Measurements from ENCODE around the gene NAALAD2.
"Not testable (repeated sequence)": the region's sequence is repeated elsewhere in the genome, so short reads cannot be mapped to it uniquely, and the experiment has no call there.

Gene NAALAD2

DNA sequence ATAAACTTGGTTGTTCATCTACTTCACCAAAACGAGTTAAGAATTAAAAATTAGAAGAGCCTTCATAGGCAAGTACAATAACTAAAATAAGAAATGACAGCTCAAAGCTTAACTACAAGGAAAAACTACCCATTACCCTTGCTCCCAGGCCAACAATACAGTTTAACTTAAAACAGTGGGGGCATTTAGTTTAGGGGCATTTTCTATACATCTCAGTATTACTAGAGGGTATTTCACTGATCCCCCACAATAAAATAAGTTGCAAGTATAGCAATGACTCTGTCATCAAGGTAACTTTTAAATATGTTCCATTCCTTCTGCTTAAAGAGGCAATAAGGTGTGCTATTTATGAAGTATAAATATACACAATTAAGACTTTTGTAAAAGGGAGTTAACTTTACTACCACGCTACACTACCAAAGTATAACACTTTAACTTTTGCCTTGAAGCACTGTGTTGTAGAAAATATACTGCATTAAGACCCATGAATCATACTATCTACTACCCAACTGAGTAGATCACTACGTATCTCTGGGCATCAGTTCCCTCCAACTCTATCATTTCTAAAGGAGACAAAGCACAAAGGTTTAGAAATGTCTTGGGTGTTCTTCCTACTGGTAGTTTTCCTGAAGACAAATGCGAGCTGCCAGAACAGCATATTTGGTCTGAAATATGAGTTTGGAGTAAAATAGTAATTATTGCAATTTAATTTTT is 58.6 kb downstream of the NAALAD2 start:
- no peak for DNase-seq (ENCODE audit: low spot score)

DNA sequence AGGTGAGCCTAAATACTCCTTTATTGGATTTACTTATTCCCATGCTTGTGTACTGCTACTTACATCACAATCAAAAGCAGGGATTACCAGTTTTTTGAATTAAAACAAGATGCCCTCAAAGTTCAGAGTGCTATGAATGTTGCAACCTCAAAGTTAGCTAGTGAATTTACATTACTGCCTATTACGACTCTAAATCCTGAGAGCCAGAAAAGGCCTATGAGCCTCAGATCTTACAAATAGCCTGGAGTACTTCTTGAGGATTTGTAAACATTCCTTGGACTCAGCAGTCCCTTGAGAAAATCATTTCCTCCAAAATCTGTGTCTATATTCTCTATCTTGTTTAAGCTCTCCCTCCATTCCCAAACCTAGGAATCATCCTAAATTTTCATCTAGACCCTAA is 62.9 kb downstream of the NAALAD2 start:
- no peak for DNase-seq (ENCODE audit: low spot score)

GRCh38 chr11:90202342-90202741 is 67.9 kb downstream of the NAALAD2 start:
- DNase-seq (ENCODE audit: low spot score): no peak

- DNase-seq (ENCODE audit: low spot score): no peak
Observed at GRCh38 chr11:90204407-90204806, 69.9 kb downstream of the NAALAD2 start.

DNA sequence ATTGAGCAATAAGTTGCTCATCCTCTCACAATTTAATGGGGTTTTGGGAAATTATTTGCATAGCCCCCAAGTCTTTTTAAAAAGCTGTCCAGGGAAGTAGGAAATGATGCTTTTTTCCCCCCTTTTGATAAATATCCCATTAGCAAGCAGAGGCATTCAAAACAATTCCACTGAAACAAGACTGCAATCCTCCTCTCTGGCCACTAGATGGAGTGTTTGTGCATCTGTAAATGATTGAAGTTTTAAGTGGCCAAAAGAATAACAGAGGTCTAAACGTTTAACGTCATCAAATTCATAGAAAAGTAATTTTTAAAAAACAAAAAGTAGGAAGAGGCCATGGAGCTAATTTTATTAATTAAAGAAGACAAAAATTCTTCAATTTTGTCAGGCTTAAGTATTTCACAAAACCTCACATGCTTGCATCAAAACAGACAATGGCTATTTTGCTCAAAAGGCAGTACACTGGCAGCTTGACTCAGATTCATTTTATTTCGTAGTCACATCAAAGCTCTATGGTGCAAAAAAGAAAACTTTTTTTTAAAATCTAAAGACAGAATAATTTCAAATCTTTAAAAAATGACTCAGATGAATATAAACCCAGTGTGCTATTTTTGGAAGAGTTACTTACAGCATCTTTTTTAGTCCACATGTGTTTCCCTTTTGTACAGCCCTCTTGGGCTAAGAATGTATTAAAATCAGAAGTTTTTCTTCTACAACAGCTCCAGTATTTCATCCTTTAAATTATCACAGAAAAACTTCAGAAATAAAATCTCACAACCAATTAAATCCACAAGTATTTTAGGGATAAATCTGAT is 70.6 kb downstream of the NAALAD2 start:
- DNase-seq (ENCODE audit: low spot score): peak; percentile 53

DNA sequence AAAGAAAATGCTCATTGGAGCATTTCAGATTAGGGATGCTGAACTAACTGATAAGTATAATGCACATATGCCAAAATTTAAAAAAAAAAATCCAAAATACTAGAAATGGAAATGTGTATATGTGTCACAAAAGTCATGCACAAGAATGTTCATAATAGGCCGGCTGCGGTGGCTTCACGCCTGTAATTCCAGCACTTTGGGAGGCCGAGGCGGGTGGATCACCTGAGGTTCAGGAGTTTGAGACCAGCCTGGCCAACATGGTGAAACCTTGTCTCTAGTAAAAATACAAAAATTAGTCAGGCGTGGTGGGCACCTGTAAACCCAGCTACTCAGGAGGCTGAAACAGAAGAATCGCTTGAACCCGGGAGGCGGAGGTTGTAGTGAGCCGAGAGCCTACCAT is 73.5 kb downstream of the NAALAD2 start:
- DNase-seq (ENCODE audit: low spot score): not testable (repeated sequence)

GRCh38 chr11:90208857-90209256 is 74.4 kb downstream of the NAALAD2 start:
- no peak for DNase-seq (ENCODE audit: low spot score)

DNA sequence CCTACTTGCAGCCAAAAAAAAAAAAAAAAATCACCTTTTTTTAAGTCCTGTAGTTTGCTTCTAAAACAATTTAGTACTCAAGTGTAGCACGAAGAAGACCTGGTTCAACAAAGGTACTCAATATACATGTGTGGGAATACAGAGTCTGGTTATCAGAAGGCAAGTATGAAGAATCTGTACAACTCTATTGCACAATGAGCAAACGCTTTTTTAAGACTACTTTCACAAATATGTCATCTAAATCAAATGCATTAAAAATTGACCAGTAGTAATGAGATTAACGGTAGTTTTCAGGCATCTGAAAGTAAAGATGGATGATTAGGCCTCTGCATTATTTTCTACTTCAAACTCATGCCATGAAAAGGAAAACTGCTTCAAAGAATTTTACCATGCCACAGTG is 78.9 kb downstream of the NAALAD2 start:
- no peak for DNase-seq (ENCODE audit: low spot score)

DNA sequence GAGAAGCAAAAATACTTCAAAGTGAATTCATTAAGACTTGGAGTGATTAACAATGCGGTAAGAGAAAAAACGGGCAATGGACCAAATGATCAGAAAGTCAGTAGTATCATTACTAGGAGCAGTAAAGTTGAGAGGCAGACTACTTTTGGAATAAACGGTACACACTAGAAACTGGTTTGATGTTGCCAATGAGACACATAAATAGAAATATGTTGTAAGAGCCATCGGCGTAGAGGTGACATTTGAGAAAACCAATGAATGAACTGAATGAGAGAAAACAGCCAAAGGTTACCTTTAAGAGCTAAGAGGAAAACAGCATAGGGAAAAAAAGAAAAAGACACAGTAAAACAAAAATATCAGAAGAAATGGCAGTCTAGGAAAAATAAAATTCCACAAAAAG is 82.1 kb downstream of the NAALAD2 start:
- DNase-seq (ENCODE audit: low spot score): no peak

GRCh38 chr11:90218606-90219005 is 84.1 kb downstream of the NAALAD2 start:
- DNase-seq (ENCODE audit: low spot score): no peak

- DNase-seq (ENCODE audit: low spot score): no peak
Observed at GRCh38 chr11:90219438-90219837, 85.0 kb downstream of the NAALAD2 start.

DNA sequence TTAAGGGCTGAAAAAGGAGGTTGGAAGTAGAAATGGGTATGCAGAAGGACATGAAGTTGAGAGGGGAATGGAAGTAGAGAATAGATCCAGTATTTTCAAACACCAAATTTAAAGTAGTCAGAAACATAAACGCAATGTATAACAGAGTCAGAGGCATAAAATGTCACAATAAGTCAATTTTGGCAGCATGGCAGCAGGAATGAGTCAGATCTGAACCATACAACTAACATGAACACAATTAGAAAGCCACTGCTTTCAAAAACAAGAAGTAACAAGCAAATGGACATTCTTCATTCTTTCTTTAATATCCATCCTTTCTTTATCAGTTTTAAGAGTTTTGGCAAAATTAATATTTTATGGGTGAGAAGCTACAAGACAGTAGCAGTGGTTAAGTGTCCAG is 85.9 kb downstream of the NAALAD2 start:
- peak; percentile 58 for DNase-seq (ENCODE audit: low spot score)

DNA sequence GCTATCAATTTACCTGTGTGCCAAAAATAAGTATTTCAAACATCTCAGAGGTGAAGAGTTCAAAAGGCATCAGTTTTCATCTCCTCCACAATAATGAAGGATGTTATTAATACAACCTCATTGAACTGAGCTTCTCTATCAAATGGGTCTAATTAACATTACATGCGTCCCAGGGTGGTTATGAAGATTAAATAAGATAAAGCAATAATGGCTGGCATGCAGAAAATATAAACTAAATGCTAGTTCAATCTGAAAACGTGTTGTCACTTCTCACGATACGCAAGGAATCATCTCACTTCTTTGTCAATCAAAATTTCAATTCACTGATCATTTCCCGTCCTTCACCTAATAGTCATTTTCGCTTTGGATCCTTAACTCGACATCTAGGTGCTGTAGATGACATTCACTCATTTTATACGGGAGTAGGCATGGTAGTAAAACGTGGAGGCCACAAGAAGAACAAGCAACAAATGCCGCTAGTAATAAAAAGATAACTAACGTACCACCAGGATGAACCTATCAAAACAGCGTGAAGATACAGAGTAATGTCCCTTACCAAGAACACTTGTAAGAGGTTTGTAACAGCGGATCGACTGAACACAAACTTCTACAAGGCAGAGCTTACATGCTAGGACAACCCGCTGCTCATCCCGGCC is 87.5 kb downstream of the NAALAD2 start:
- no peak for DNase-seq (ENCODE audit: low spot score)

- peak; percentile 93 for DNase-seq (ENCODE audit: low spot score)
Observed at GRCh38 chr11:90222459-90223247, 88.2 kb downstream of the NAALAD2 start, which contains the start of gene CHORDC1. TSS of gene CHORDC1 (minus strand) at chr11:90223049. CDS start at chr11:90222954, 95 bp downstream.

DNA sequence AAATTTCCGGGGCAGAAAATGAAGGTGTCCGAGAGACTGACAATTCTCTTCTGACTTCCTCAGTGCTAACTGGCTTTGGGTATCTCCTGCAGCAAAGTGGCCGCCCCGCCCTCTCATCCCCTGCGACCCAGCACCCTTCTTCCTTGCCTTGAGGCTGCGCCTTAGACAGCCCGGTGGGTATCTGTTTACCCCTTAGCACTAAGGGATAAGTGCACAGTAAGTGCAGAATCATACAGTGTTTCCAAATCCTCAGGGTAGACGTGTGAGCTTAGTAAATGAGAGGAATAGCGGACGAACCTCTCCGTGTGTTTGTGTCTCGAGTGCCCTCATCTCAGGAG is 88.8 kb downstream of the NAALAD2 start:
- DNase-seq (ENCODE audit: low spot score): no peak

- no peak for DNase-seq (ENCODE audit: low spot score)
Observed at GRCh38 chr11:90228056-90228455, 93.6 kb downstream of the NAALAD2 start.

DNA sequence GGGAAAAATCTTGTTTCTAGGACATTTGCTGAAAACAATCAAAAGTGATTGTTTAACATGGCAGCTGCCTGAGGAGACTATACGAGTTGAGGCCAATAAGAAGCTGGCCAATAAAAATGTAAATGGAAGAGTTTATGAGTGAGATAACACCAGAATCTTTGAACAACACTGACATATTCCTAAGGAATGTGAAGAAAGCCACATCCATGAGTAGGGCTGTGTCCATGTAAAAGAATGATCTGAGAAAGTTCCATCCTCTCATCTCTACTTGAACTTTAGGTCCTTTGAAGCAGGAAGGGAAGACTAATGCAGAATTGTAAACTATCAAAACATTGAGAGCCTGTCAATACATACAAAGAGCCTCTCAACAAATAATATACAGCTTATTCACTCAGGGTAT is 95.3 kb downstream of the NAALAD2 start:
- peak; percentile 10 for DNase-seq (ENCODE audit: low spot score)

- no peak for DNase-seq (ENCODE audit: low spot score)
Observed at GRCh38 chr11:90234977-90235376, 100.5 kb downstream of the NAALAD2 start.

- no peak for DNase-seq (ENCODE audit: low spot score)
Observed at GRCh38 chr11:90235526-90235925, 101.1 kb downstream of the NAALAD2 start.

GRCh38 chr11:90237004-90237403 is 102.5 kb downstream of the NAALAD2 start:
- no peak for DNase-seq (ENCODE audit: low spot score)

DNA sequence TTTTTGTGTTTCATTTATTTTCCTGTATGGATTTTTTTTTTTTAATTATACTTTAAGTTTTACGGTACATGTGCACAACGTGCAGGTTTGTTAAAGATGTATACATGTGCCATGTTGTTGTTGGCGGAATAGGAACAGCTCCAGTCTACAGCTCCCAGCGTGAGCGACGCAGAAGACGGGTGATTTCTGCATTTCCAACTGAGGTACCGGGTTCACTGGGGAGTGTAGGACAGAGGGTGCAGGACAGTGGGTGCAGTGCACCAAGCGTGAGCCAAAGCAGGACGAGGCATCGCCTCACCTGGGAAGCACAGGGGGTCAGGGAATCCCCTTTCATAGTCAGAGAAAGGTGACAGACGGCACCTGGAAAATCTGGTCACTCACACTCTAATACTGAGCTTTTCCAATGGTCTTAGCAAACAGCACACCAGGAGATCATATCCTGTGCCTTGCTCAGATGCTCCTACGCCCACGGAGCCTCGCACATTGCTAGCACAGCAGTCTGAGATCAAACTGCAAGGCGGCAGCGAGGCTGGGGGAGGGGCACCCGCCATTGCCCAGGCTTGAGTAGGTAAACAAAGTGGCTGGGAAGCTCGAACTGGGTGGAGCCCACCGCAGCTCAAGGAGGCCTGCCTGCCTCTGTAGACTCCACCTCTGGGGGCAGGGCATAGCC is 105.6 kb downstream of the NAALAD2 start:
- not testable (repeated sequence) for DNase-seq (ENCODE audit: low spot score)

DNA sequence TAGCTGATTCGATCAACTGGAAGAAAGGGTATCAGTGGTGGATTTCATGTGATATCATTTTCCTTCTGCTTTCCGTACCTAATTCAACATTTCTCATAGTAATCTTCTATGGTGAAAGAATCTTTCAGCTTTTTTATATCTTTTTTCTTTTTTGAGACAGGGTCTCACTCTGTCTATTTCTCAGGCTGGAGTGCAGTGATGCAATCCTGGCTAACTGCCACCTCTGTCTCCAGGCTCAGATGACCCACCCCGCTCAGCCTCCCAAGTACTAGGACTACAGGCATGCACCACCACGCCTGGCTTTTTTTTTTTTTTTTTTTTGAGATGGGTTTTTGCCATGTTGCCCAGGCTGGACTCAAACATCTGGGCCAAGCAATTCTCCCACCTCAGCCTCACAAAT is 107.0 kb downstream of the NAALAD2 start:
- DNase-seq (ENCODE audit: low spot score): no peak

All from AG08395 (cell line).